GM13976 (cell line): ENCODE results near the gene ANKEF1.

Experiments used
- DNase-seq: peaks from one replicate; pipeline ENCODE4 v3.0.0; 2012; ENCODE audit warnings: low spot score
- in situ Hi-C: fragments of 300-500 bp; cut with MboI; formaldehyde crosslinking; loops from one replicate; pipeline ENCODE4 v1.12.0; 2022; ENCODE audit warnings: low sequenced_read_pairs, mixed read lengths, inconsistent platforms; ENCODE audit not compliant: unreplicated experiment
- TF ChIP-seq, protein P1 (sequence below): IDR thresholded peaks from 2 replicates; pipeline ENCODE4 v1.5.1; 2012; ENCODE audit warnings: borderline replicate concordance, mild to moderate bottlenecking; ENCODE audit not compliant: insufficient read depth; ENCODE audit errors: extremely low read depth, missing control alignments, control extremely low read depth

ANKEF1 gene

DNA sequence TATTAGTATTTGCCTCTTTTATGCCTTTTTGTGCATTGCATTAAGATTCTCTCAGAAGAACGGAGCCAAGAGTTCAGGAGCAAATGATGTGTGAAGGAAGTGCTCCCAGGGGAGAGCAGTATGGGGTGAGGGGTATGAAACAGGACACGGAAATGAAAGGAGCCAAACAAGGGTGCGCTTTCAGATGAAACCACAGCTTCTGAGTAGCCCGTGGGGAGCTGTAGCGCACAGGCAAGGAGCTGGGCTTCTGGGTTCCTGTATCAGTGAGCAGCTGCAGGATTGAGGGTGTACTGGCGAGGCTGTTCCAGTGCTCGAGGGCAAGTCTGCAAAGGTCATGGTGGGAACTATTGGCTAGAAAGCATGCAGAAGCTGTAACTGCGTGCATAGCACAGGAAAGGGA lies 25.4 kb downstream of the ANKEF1 start:
- no peak for DNase-seq
- in situ Hi-C loops: no loop called here
- TF ChIP-seq, protein P1, sequence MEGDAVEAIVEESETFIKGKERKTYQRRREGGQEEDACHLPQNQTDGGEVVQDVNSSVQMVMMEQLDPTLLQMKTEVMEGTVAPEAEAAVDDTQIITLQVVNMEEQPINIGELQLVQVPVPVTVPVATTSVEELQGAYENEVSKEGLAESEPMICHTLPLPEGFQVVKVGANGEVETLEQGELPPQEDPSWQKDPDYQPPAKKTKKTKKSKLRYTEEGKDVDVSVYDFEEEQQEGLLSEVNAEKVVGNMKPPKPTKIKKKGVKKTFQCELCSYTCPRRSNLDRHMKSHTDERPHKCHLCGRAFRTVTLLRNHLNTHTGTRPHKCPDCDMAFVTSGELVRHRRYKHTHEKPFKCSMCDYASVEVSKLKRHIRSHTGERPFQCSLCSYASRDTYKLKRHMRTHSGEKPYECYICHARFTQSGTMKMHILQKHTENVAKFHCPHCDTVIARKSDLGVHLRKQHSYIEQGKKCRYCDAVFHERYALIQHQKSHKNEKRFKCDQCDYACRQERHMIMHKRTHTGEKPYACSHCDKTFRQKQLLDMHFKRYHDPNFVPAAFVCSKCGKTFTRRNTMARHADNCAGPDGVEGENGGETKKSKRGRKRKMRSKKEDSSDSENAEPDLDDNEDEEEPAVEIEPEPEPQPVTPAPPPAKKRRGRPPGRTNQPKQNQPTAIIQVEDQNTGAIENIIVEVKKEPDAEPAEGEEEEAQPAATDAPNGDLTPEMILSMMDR: no peak

DNA sequence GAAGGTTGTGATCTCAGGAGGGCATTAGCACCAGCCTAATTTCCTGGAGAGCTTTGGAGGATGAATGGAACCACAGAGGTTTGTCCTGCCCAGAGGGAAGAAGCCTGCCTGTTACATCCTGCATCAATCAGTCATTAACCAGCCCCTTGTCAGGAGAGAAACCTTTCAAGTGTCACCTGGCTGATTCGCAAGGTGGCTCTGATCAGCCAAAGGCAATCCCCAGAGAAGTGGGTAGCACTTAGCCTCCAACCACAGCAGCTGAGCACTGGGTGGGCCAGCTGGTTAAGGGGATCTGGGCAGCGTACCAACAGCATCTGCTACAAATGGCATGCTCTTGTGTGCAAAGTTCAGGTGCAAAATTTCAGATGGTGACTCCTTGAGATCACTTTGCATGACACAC lies 26.9 kb downstream of the ANKEF1 start:
- no peak for DNase-seq
- TF ChIP-seq, protein P1: no peak
- in situ Hi-C loops: no loop called here

DNA sequence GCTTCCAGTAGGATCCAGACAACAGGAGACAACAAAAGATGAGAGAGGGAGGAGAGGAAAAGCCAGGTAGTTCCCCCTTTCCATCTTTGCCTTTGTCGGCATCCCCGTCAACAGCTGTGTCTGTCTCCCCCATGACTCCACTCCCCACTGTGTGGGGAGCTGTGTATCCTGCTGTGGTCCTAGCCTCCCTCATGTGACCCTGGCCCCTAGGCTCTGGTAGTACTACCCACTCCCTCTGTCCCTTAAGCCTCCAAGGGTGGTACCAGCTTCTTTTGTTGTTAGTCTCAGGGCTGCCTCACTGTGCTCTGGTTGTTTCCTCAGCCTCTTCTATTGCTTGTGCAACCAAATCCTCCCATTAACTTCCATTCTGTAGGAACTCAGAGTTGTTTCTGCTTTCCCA lies 28.7 kb downstream of the ANKEF1 start:
- DNase-seq: no peak
- TF ChIP-seq, protein P1: no peak
- in situ Hi-C loops: no loop called here

DNA sequence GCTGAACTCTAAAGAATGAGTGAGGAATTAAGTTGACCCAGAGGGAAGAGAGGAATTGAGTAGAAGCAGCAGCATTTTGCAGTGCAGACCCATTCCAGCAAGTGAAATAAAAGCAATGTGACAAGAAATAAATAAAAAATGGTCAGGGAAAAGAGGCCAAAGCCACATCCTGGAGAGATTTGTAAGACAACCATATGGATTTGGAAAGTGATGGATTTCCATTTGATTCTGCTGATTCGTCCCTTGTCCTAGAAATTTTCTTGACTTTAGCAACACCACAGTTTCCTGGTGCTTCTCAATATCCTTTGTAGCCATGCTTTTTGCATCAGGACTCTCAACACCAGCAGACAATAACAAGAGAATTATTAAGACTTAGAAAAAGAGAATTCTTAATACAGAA lies 29.8 kb downstream of the ANKEF1 start:
- in situ Hi-C loops: no loop called here
- no peak for DNase-seq
- TF ChIP-seq, protein P1: no peak

DNA sequence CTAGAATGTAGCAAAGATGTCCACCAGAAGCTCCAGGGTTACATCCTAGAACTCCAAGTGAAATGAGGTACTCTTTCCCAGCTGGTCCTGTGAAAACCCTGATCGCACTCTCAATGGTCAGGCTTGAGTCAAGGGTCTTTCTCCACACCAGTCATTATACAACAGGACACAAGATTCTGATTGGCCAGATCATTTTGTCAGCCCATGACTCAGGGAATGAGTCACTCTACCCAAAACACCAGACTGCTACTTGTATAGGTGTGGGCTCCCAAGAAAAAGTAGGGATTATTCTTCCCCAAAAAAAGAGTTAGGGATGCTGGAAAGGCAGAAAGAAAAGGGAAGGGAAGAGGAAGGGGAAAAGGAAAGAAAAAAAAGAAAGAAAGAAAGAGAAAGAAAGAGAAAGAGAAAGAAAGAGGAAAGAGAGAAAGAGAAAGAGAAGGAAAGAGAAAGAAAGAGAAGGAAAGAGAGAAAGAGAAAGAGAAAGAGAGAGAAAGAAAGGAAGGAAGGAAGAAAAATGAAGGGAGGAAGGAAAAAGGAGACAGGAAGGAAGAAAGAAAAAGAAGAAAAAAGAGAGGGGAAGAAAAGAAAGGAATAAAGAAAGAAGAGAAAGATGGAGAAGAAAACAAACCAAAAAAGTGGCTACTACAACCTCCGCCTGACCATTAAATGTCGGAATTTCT lies 30.5 kb downstream of the ANKEF1 start:
- no peak for DNase-seq
- in situ Hi-C loops: no loop called here
- TF ChIP-seq, protein P1: no peak

DNA sequence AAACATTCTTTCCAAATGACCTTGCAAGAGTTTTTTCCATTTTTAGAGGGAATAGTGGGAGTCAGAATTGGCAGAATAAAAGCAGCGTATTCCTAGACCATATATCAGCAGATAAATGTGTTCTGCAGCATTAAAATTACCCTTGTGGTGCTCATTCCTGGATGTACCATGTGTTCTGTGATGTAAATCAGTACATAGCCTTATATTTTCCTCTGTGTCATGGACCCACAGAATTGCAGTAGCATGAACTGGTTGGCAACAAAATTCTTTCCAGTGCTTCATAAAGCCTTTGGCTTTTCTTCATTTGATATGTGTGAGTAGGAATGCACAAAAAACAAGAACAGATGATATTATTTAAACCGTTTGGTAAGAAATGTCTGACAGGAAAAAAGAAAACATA lies 32.5 kb downstream of the ANKEF1 start:
- no peak for DNase-seq

DNA sequence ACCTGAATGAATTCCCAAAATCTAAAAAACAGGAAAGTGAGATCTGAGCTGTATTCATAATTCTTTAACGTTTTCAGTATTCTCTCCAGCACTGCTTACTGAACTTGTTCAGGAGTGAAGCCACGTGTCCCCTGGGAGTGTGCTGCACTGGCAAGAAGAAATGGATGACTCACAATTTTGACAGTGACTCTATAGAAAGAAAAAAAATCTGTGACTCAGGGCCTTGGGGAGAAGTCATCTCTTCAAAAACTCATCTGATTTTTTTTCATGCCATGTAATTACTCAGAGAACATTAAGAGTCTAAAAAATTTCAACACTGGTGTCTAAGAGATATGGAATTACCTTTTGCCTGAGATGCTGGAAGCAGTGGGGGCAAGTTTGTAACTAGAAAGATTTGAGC lies 39.7 kb downstream of the ANKEF1 start:
- TF ChIP-seq, protein P1: no peak
- in situ Hi-C loops: no loop called here
- DNase-seq: no peak

More for the DNA sequence above, 32.5 kb downstream of the ANKEF1 start:
- in situ Hi-C loops: no loop called here
- TF ChIP-seq, protein P1: no peak
